ENCODE results near the gene CHPF. TPM values are rescaled to one million over a fixed set of nuclear protein-coding genes. Genes with fewer than 3 reads are reported as not detected.

The CHPF gene
- total and polyA plus RNA-seq, 11 donors = 74.1 to 209 (median 138) TPM

GRCh38 chr2:219532378-219532649, 11.3 kb downstream of the CHPF start:
- H3K36me3 ChIP-seq = no peaks in the 10 kb centered on the region
- WGBS, 4 donors = 86 to 95% (median 89%) methylated on average over 6 to 8 of the region's 8 CpGs
- no peak for TF ChIP-seq CTCF (IDR thresholded peaks at IDR 0.05)
- TF ChIP-seq POLR2A (IDR thresholded peaks at IDR 0.05) = no peak
- H3K4me3 ChIP-seq = no peak overlapping the region
- no peaks in the 10 kb centered on the region for H3K9me3 ChIP-seq
- peaks cover 0 to 10% (median 5%) of the 10 kb centered on the region in 12 donors for H3K4me1 ChIP-seq
- intact Hi-C loops (cut with DNase I) = loop anchor here in 4 of 10 donors (2.0 to 5.0 kb wide), 4 partner anchors 35 to 132 kb away; partner anchors contain the start of gene GMPPA (in 1 of the 4)
- H3K27me3 ChIP-seq = peaks cover 0 to 28% (median 7%) of the 10 kb centered on the region in 9 donors
- no peak overlapping the region for H3K27ac ChIP-seq
- DNase-seq (no peak), ATAC-seq (no peak)

GRCh38 chr2:219531639-219532377, 11.8 kb downstream of the CHPF start:
- ATAC-seq = no peak
- 75 to 86% (median 79%) methylated on average over 16 to 20 of the region's 20 CpGs for WGBS, 4 donors

GRCh38 chr2:219530048-219530963, 13.3 kb downstream of the CHPF start:
- peaks cover 0 to 48% (median 11%) of the 10 kb centered on the region in 9 donors for H3K27me3 ChIP-seq
- no peak overlapping the region for H3K27ac ChIP-seq

More at GRCh38 chr2:219531639-219532377, 11.8 kb downstream of the CHPF start:
- Histone ChIP-seq H3K27ac (no peak overlapping the region), H3K9me3 (no peaks in the 10 kb centered on the region), H3K4me3 (no peak overlapping the region), H3K27me3 (peaks cover 0 to 34% (median 3%) of the 10 kb centered on the region in 9 donors), H3K36me3 (no peaks in the 10 kb centered on the region), H3K4me1 (peaks cover 0 to 13% (median 8%) of the 10 kb centered on the region in 12 donors)
- no peak for DNase-seq
- TF ChIP-seq CTCF (IDR thresholded peaks at IDR 0.05) (no peak), POLR2A (IDR thresholded peaks at IDR 0.05) (no peak)
- intact Hi-C loops (cut with DNase I) = loop anchor here in 9 of 10 donors (2.0 to 5.0 kb wide), 6 partner anchors 35 to 131 kb away; partner anchors contain the start of gene GMPPA (in 1 of the 9)

More at GRCh38 chr2:219530048-219530963, 13.3 kb downstream of the CHPF start:
- no peaks in the 10 kb centered on the region for H3K9me3 ChIP-seq
- 10 to 20% (median 15%) methylated on average over 12 to 21 of the region's 21 CpGs for WGBS, 4 donors
- TF ChIP-seq CTCF (IDR thresholded peaks at IDR 0.05) = peak; percentile 92 to 98 (median 95)
- TF ChIP-seq POLR2A (IDR thresholded peaks at IDR 0.05) = no peak
- intact Hi-C loops (cut with DNase I) = loop anchor here in 9 of 10 donors (1.0 to 5.0 kb wide), 9 partner anchors 33 to 128 kb away; partner anchors contain the start of gene GMPPA (in 1 of the 9)
- H3K4me3 ChIP-seq = peak overlapping the region in 3 of 12 donors; percentile 15 to 40 (median 26)
- peaks cover 0 to 26% (median 13%) of the 10 kb centered on the region in 12 donors for H3K4me1 ChIP-seq
- peak; percentile 82 to 92 (median 84) for DNase-seq
- peak; percentile 69 to 88 (median 82) for ATAC-seq
- H3K36me3 ChIP-seq = no peaks in the 10 kb centered on the region
